H1 (cell line): Measurements from ENCODE around the gene KCNMA1.

Experiments
- CBX8 ChIP-seq: fragments of 300-800, 300-1000 bp; sonication (generic); IDR thresholded peaks from 2 replicates; pipeline ENCODE4 v1.7.1; 2016; ENCODE audit warnings: low read depth, low read length, borderline replicate concordance
- CTCF ChIP-seq, 3 experiments: IDR thresholded peaks; 1 replicate in 2 of 3; 2 replicates in 1 of 3; pipeline versions ENCODE4 v1.5.1 to v1.6.1; 2011; ENCODE audit warnings: low read length in 3 of 3, mild to moderate bottlenecking in 3 of 3, inconsistent platforms in 2 of 3, low read depth in 1 of 3, moderate library complexity in 1 of 3; ENCODE audit not compliant: insufficient read depth in 1 of 3; ENCODE audit errors: control extremely low read depth in 1 of 3
- EZH2 ChIP-seq: fragments of 200-600 bp; sonication (generic); IDR thresholded peaks from 2 replicates; pipeline ENCODE4 v1.7.1; 2012; ENCODE audit warnings: low read depth, mild to moderate bottlenecking, moderate library complexity, low read length, inconsistent platforms; ENCODE audit not compliant: severe bottlenecking
- JUN ChIP-seq: IDR thresholded peaks from 2 replicates; pipeline ENCODE4 v1.6.1; 2011; ENCODE audit warnings: low read depth, mild to moderate bottlenecking, improper control_type of control experiment, low read length
- POLR2A ChIP-seq, 2 experiments: IDR thresholded peaks; 1 replicate in 1 of 2; 2 replicates in 1 of 2; pipeline ENCODE4 v1.6.1; 2011; ENCODE audit warnings: low read depth in 2 of 2, low read length in 2 of 2, mild to moderate bottlenecking in 2 of 2; ENCODE audit errors: control extremely low read depth in 1 of 2
- POLR2AphosphoS5 ChIP-seq: IDR thresholded peaks from 2 replicates; pipeline ENCODE4 v1.6.1; 2011; ENCODE audit warnings: low read depth, low read length
- SP1 ChIP-seq: IDR thresholded peaks from 2 replicates; pipeline ENCODE4 v1.6.1; 2011; ENCODE audit warnings: low read depth, low read length
- SRF ChIP-seq: IDR thresholded peaks from 2 replicates; pipeline ENCODE4 v1.6.1; 2011; ENCODE audit warnings: mild to moderate bottlenecking, low read depth, low read length, moderate library complexity
- TEAD4 ChIP-seq: IDR thresholded peaks from 2 replicates; pipeline ENCODE4 v1.6.1; 2012; ENCODE audit warnings: low read depth, low read length, inconsistent platforms, mixed read lengths
- YY1 ChIP-seq: IDR thresholded peaks from 2 replicates; pipeline ENCODE4 v1.6.1; 2011; ENCODE audit warnings: low read depth, mild to moderate bottlenecking, low read length

GRCh38 chr10:76993213-76993612 lies 644.4 kb downstream of the KCNMA1 start:
- TF ChIP-seq CBX8 (no peak), POLR2A (IDR thresholded peaks at IDR 0.05; ENCODE audit: control extremely low read depth in 1 of 2, low read depth in 2 of 2, low read length in 2 of 2) (no peak), CTCF (IDR thresholded peaks at IDR 0.05; ENCODE audit: control extremely low read depth in 1 of 3, insufficient read depth in 1 of 3, low read depth in 1 of 3, low read length in 3 of 3) (no peak), EZH2 (no peak), SP1 (no peak), SRF (no peak), POLR2AphosphoS5 (no peak), JUN (no peak), TEAD4 (no peak), YY1 (no peak)
